SK-N-SH (cell line): Measurements from ENCODE around the gene SLC12A4. TPM values are rescaled to one million over a fixed set of nuclear protein-coding genes. Genes with fewer than 3 reads are reported as not detected.

Experiments
- CTCF ChIA-PET: fragments of 300-600, 350-600 bp; formaldehyde crosslinking; extraction: SDS; loops from one replicate; lab custom pipeline; 2021; lab: Yijun Ruan, JAX
- POLR2A ChIA-PET: fragments of 350-600 bp; sonication (Branson Sonifier 250); formaldehyde crosslinking; extraction: SDS; loops from one replicate; lab custom pipeline; 2020; ENCODE audit warnings: antibody characterized with exemption, inconsistent platforms; lab: Yijun Ruan, JAX
- DNase-seq: peaks from one replicate; pipeline ENCODE4 v3.0.0; 2012
- H2AFZ ChIP-seq: fragments of 200-600 bp; sonication (generic); 2 replicates; pipeline ENCODE4 v1.8.1; 2016; ENCODE audit warnings: antibody characterized with exemption, mild to moderate bottlenecking, low read depth
- H3F3A ChIP-seq: fragments of 200-600 bp; sonication (generic); replicated peaks from 2 replicates; pipeline ENCODE3; 2016; ENCODE audit warnings: antibody characterized with exemption, mild to moderate bottlenecking; ENCODE audit not compliant: insufficient read depth
- H3K27ac ChIP-seq, 2 experiments: fragments of 200-500 bp in 1 of 2; fragments of 200-600 bp in 1 of 2; sonication (Bioruptor generic) in 1 of 2; sonication (generic), shearing (Covaris generic) in 1 of 2; 2 replicates each; pipeline versions ENCODE4 v1.5.1 to v1.6.1; 2014 to 2016; ENCODE audit warnings: low read depth in 2 of 2, inconsistent platforms in 1 of 2, low read length in 1 of 2, mild to moderate bottlenecking in 1 of 2, mixed read lengths in 1 of 2
- H3K27me3 ChIP-seq: fragments of 200-600 bp; sonication (generic), shearing (Covaris generic); 2 replicates; pipeline ENCODE4 v1.6.1; 2016; ENCODE audit warnings: mixed run types; ENCODE audit not compliant: insufficient read depth
- H3K36me3 ChIP-seq, 2 experiments: fragments of 200-500 bp in 1 of 2; fragments of 200-600 bp in 1 of 2; sonication (Bioruptor generic) in 1 of 2; sonication (generic) in 1 of 2; replicated peaks in 1 of 2; 2 replicates each; pipeline versions ENCODE3 to v1.5.1; 2014 to 2016; ENCODE audit warnings: low read length in 1 of 2, mild to moderate bottlenecking in 1 of 2; ENCODE audit not compliant: insufficient read depth in 2 of 2, control insufficient read depth in 1 of 2
- H3K4me1 ChIP-seq, 2 experiments: fragments of 200-500 bp in 1 of 2; fragments of 200-600 bp in 1 of 2; sonication (Bioruptor generic) in 1 of 2; sonication (generic), shearing (Covaris generic) in 1 of 2; 2 replicates each; pipeline versions ENCODE4 v1.5.1 to v1.6.1; 2014 to 2016; ENCODE audit warnings: low read depth in 1 of 2, low read length in 1 of 2, mixed run types in 1 of 2; ENCODE audit not compliant: insufficient read depth in 2 of 2, control insufficient read depth in 1 of 2
- H3K4me2 ChIP-seq: fragments of 200-600 bp; sonication (generic), shearing (Covaris generic); 2 replicates; pipeline ENCODE4 v1.6.1; 2017; ENCODE audit warnings: mixed run types
- H3K4me3 ChIP-seq, 2 experiments: fragments of 200-500 bp in 1 of 2; fragments of 200-600 bp in 1 of 2; sonication (Bioruptor generic) in 1 of 2; sonication (generic), shearing (Covaris generic) in 1 of 2; 2 replicates each; pipeline versions ENCODE4 v1.5.1 to v1.8.1; 2014 to 2016; ENCODE audit warnings: low read depth in 2 of 2, inconsistent platforms in 1 of 2, low read length in 1 of 2, mild to moderate bottlenecking in 1 of 2, mixed read lengths in 1 of 2, moderate library complexity in 1 of 2
- H3K79me2 ChIP-seq: fragments of 200-600 bp; sonication (generic); 2 replicates; pipeline ENCODE4 v1.8.1; 2017; ENCODE audit warnings: mild to moderate bottlenecking; ENCODE audit not compliant: insufficient read depth
- H3K9ac ChIP-seq: fragments of 200-600 bp; sonication (generic); 2 replicates; pipeline ENCODE4 v1.6.1; 2017; ENCODE audit warnings: mixed run types
- H3K9me2 ChIP-seq: fragments of 200-600 bp; sonication (generic); 2 replicates; pipeline ENCODE4 v1.6.1; 2017; ENCODE audit warnings: mixed run types
- H3K9me3 ChIP-seq: fragments of 200-600 bp; sonication (generic); 2 replicates; pipeline ENCODE4 v1.6.1; 2017; ENCODE audit warnings: mixed run types, mild to moderate bottlenecking, moderate library complexity
- H4K20me1 ChIP-seq: fragments of 200-600 bp; sonication (generic); 2 replicates; pipeline ENCODE4 v1.6.1; 2017; ENCODE audit warnings: mild to moderate bottlenecking, mixed run types; ENCODE audit not compliant: insufficient read depth
- CHD2 ChIP-seq: fragments of 150-350 bp; IDR thresholded peaks from 2 replicates; pipeline ENCODE4 v1.6.1; 2018; ENCODE audit warnings: low read length; ENCODE audit not compliant: partially characterized antibody
- EZH2phosphoT487 ChIP-seq: fragments of 200-600 bp; sonication (generic); IDR thresholded peaks from 2 replicates; pipeline ENCODE4 v1.6.1; 2017; ENCODE audit warnings: low read depth, mixed run types, mild to moderate bottlenecking, antibody characterized with exemption, moderate library complexity, borderline replicate concordance
- FOSL2 ChIP-seq: IDR thresholded peaks from 2 replicates; pipeline ENCODE4 v1.4.0; 2012; ENCODE audit warnings: low read depth, mild to moderate bottlenecking, moderate library complexity, borderline replicate concordance
- GATA2 ChIP-seq: sonication (generic); formaldehyde crosslinking; IDR thresholded peaks from 2 replicates; pipeline ENCODE4 v1.5.0; 2020; ENCODE audit warnings: mild to moderate bottlenecking, missing genetic modification reagents
- IRF3 ChIP-seq: fragments of 150-350 bp; IDR thresholded peaks from 2 replicates; pipeline ENCODE4 v1.6.1; 2016; ENCODE audit warnings: mild to moderate bottlenecking, low read depth, low read length
- JUND ChIP-seq: IDR thresholded peaks from 2 replicates; pipeline ENCODE4 v1.4.0; 2012
- PBX3 ChIP-seq: IDR thresholded peaks from 2 replicates; pipeline ENCODE4; 2012
- POLR2AphosphoS5 ChIP-seq: IDR thresholded peaks from 2 replicates; pipeline ENCODE4 v1.6.1; 2012; ENCODE audit warnings: low read depth, low read length
- RCOR1 ChIP-seq: fragments of 150-350 bp; IDR thresholded peaks from 2 replicates; pipeline ENCODE4 v1.6.1; 2017; ENCODE audit warnings: antibody characterized with exemption, low read length
- SIN3A ChIP-seq: IDR thresholded peaks from 2 replicates; pipeline ENCODE4 v1.6.1; 2012; ENCODE audit warnings: low read depth, mild to moderate bottlenecking, low read length, moderate library complexity, borderline replicate concordance
- SMC3 ChIP-seq: IDR thresholded peaks from 2 replicates; pipeline ENCODE4 v1.6.1; 2012; ENCODE audit warnings: low read depth, low read length, improper control_type of control experiment
- TCF12 ChIP-seq: IDR thresholded peaks from 2 replicates; pipeline ENCODE4 v1.4.0; 2012
- TEAD4 ChIP-seq: IDR thresholded peaks from 2 replicates; pipeline ENCODE4 v1.4.0; 2012; ENCODE audit warnings: mild to moderate bottlenecking, borderline replicate concordance; ENCODE audit not compliant: insufficient read depth
- WGBS: methylation state at CpG from one replicate; pipeline ENCODE4 v1.1.6; 2017; ENCODE audit warnings: low lambda C conversion rate; 5-methylcytosine and 5-hydroxymethylcytosine counted together
- polyA plus RNA-seq, 3 experiments: library from polyadenylated mRNA; depleted of rRNA; stranded (reverse); fragments of >200 nt; gene quantifications; 2 replicates each; pipeline ENCODE4 v1.2.3, GENCODE V29; 2012
- TF ChIP-seq, protein P1 (sequence below): IDR thresholded peaks from 2 replicates; pipeline ENCODE4 v1.6.1; 2012; ENCODE audit warnings: mild to moderate bottlenecking, low read depth, low read length, moderate library complexity

Gene SLC12A4
- polyA plus RNA-seq, 1 of the 3 experiments (the other 2 are of a cell fraction): 75.8 TPM

DNA sequence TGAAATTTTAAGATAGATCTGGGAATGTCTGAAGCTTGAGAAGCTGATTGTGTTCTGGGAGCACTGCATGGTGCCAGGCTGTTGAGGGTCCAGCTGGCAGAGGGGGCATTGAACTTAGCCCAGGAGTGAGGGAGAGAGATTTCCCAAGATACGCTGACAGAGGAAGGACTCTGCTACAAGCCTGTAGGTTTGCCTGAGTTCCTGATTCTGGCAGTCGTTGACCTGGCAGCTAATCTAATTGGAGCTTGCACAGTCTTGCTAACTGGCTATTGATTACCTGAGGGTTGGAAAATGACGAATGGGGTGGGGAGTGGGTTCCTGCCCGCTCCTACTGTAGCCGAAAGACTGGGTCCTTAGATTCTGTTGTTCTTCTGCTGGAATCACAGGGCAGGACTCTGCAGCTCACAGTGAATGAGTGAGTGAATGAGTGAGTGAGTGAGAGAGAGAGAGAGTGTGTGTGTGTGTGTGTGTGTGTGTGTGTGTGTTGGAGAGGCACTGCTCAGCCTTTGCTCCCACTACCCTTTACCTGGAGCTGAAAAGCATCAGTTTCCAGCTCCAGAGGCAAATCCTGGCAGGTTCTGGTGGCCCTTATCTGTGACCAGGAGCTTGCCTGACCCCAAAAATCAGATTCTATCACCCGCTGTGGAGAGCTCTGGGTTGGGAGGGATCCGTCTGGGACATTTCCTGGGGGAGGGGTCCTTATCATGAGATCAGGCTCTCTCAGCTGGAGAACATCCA, 53.5 kb downstream of the SLC12A4 start:
- H3K27ac ChIP-seq: peak overlapping the region in 1 of 2 experiments; percentile 80; a peak in 3 of 4 replicates
- WGBS: 68% methylated on average over 4 of the region's 7 CpGs
- CTCF ChIA-PET: interaction anchor here (0.7 to 7.7 kb wide), 7 partner anchors 10 to 242 kb away, joined by 3 to 65 read pairs (median 4); partner anchors contain the start of genes NRN1L and PSKH1
- H3K27me3 ChIP-seq: no peaks in the 10 kb centered on the region
- H3K79me2 ChIP-seq: peaks cover 65% of the 10 kb centered on the region
- H3K4me1 ChIP-seq: peaks cover 14 to 62% of the 10 kb centered on the region in 2 experiments; a peak in 3 of 4 replicates
- no peak for TF ChIP-seq EZH2phosphoT487
- no peak for TF ChIP-seq TCF12
- no peak for TF ChIP-seq POLR2AphosphoS5
- TF ChIP-seq CHD2: peak; percentile 64
- no peak for TF ChIP-seq SIN3A
- no peak for TF ChIP-seq FOSL2
- TF ChIP-seq, protein P1, sequence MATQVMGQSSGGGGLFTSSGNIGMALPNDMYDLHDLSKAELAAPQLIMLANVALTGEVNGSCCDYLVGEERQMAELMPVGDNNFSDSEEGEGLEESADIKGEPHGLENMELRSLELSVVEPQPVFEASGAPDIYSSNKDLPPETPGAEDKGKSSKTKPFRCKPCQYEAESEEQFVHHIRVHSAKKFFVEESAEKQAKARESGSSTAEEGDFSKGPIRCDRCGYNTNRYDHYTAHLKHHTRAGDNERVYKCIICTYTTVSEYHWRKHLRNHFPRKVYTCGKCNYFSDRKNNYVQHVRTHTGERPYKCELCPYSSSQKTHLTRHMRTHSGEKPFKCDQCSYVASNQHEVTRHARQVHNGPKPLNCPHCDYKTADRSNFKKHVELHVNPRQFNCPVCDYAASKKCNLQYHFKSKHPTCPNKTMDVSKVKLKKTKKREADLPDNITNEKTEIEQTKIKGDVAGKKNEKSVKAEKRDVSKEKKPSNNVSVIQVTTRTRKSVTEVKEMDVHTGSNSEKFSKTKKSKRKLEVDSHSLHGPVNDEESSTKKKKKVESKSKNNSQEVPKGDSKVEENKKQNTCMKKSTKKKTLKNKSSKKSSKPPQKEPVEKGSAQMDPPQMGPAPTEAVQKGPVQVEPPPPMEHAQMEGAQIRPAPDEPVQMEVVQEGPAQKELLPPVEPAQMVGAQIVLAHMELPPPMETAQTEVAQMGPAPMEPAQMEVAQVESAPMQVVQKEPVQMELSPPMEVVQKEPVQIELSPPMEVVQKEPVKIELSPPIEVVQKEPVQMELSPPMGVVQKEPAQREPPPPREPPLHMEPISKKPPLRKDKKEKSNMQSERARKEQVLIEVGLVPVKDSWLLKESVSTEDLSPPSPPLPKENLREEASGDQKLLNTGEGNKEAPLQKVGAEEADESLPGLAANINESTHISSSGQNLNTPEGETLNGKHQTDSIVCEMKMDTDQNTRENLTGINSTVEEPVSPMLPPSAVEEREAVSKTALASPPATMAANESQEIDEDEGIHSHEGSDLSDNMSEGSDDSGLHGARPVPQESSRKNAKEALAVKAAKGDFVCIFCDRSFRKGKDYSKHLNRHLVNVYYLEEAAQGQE: no peak
- no peak for TF ChIP-seq IRF3
- peak; percentile 90; the same call in 1 of the 2 replicates for TF ChIP-seq RCOR1
- no peak for TF ChIP-seq TEAD4
- TF ChIP-seq JUND: no peak
- no peak for TF ChIP-seq SMC3
- peak; percentile 81 for TF ChIP-seq GATA2
- no peak for TF ChIP-seq PBX3
- TF ChIP-seq, all 33 proteins: peak for 3
- H3K36me3 ChIP-seq: peaks cover 0 to 3% of the 10 kb centered on the region in 2 experiments
- no peaks in the 10 kb centered on the region for H3K9me2 ChIP-seq
- peaks cover 24% of the 10 kb centered on the region for H3F3A ChIP-seq
- no peak overlapping the region for H3K9ac ChIP-seq
- H2AFZ ChIP-seq: no peak overlapping the region
- H3K4me3 ChIP-seq: no peak overlapping the region
- peak; percentile 71 for DNase-seq
- peaks cover 42% of the 10 kb centered on the region for H4K20me1 ChIP-seq
- POLR2A ChIA-PET: interaction anchor here (0.5 to 0.6 kb wide), 2 partner anchors 30 to 100 kb away, joined by 3 read pairs; partner anchors contain the start of gene NRN1L
- H3K4me2 ChIP-seq: no peak overlapping the region
- H3K9me3 ChIP-seq: no peaks in the 10 kb centered on the region
